Trophoblast cell (in vitro differentiated cells and primary cell): ENCODE results near the gene FBLN5.

Experiments
- DNase-seq, 2 donors: peaks; one replicate each; pipeline ENCODE4 v3.0.0-alpha.2; 2016
- H2AFZ ChIP-seq: 2 replicates; pipeline ENCODE4 v1.6.1; 2013; ENCODE audit warnings: low read length, moderate library complexity, mild to moderate bottlenecking; ENCODE audit not compliant: insufficient read depth, poor library complexity
- H2AK5ac ChIP-seq: 2 replicates; pipeline ENCODE4 v1.6.1; 2013; ENCODE audit warnings: mild to moderate bottlenecking, low read length
- H2BK120ac ChIP-seq: 2 replicates; pipeline ENCODE4 v1.6.1; 2013; ENCODE audit warnings: low read length, mild to moderate bottlenecking, moderate library complexity; ENCODE audit not compliant: insufficient read depth, poor library complexity
- H2BK12ac ChIP-seq: 2 replicates; pipeline ENCODE4 v1.6.1; 2013; ENCODE audit warnings: mild to moderate bottlenecking, low read length, moderate library complexity
- H2BK5ac ChIP-seq: 2 replicates; pipeline ENCODE4 v1.6.1; 2013; ENCODE audit warnings: low read length, low read depth, moderate library complexity, mild to moderate bottlenecking; ENCODE audit not compliant: poor library complexity
- H3K14ac ChIP-seq: 2 replicates; pipeline ENCODE4 v1.6.1; 2013; ENCODE audit warnings: mild to moderate bottlenecking, low read length
- H3K18ac ChIP-seq: 2 replicates; pipeline ENCODE4 v1.6.1; 2013; ENCODE audit warnings: mild to moderate bottlenecking, low read length
- H3K23ac ChIP-seq: 2 replicates; pipeline ENCODE4 v1.6.1; 2013; ENCODE audit warnings: low read length
- H3K27ac ChIP-seq: 2 replicates; pipeline ENCODE4 v1.5.1; 2013; ENCODE audit warnings: low read depth, mild to moderate bottlenecking, inconsistent platforms, low read length, moderate library complexity
- H3K27me3 ChIP-seq: 2 replicates; pipeline ENCODE4 v1.6.1; 2013; ENCODE audit warnings: inconsistent platforms, mild to moderate bottlenecking, low read length, moderate library complexity; ENCODE audit not compliant: insufficient read depth
- H3K36me3 ChIP-seq, 2 experiments: 1 replicate in 1 of 2; 2 replicates in 1 of 2; pipeline ENCODE4 v1.6.1; 2013; ENCODE audit warnings: low read length in 2 of 2, mild to moderate bottlenecking in 2 of 2, moderate library complexity in 1 of 2; ENCODE audit not compliant: insufficient read depth in 2 of 2, control insufficient read depth in 1 of 2
- H3K4ac ChIP-seq: 2 replicates; pipeline ENCODE4 v1.6.1; 2013; ENCODE audit warnings: low read depth, mild to moderate bottlenecking, low read length, moderate library complexity
- H3K4me1 ChIP-seq, 2 experiments: 1 replicate in 1 of 2; 2 replicates in 1 of 2; pipeline ENCODE4 v1.6.1; 2013; ENCODE audit warnings: low read length in 2 of 2, mild to moderate bottlenecking in 2 of 2, moderate library complexity in 1 of 2; ENCODE audit not compliant: insufficient read depth in 2 of 2, control insufficient read depth in 1 of 2
- H3K4me2 ChIP-seq: 2 replicates; pipeline ENCODE4 v1.6.1; 2013; ENCODE audit warnings: inconsistent platforms, mild to moderate bottlenecking, low read length, moderate library complexity
- H3K4me3 ChIP-seq: 2 replicates; pipeline ENCODE4 v1.5.1; 2013; ENCODE audit warnings: mild to moderate bottlenecking, low read depth, low read length, inconsistent platforms
- H3K79me1 ChIP-seq: one replicate; pipeline ENCODE4 v1.6.1; 2013; ENCODE audit warnings: low read length
- H3K79me2 ChIP-seq: 2 replicates; pipeline ENCODE4 v1.6.1; 2013; ENCODE audit warnings: low read length, mild to moderate bottlenecking; ENCODE audit not compliant: control insufficient read depth, insufficient read depth, poor library complexity
- H3K9ac ChIP-seq: 2 replicates; pipeline ENCODE4 v1.6.1; 2013; ENCODE audit warnings: mild to moderate bottlenecking, low read length
- H3K9me3 ChIP-seq: 2 replicates; pipeline ENCODE4 v1.6.1; 2013; ENCODE audit warnings: low read depth, mild to moderate bottlenecking, control low read depth, inconsistent platforms, low read length; ENCODE audit not compliant: insufficient read depth
- H4K12ac ChIP-seq: 2 replicates; pipeline ENCODE4 v1.6.1; 2013; ENCODE audit warnings: low read depth, mild to moderate bottlenecking, low read length, moderate library complexity
- H4K8ac ChIP-seq: 2 replicates; pipeline ENCODE4 v1.6.1; 2013; ENCODE audit warnings: low read depth, mild to moderate bottlenecking, low read length, moderate library complexity
- H4K91ac ChIP-seq: one replicate; pipeline ENCODE4 v1.6.1; 2013; ENCODE audit warnings: low read depth, mild to moderate bottlenecking, low read length, moderate library complexity
- WGBS: extraction: QIAGEN DNeasy Blood & Tissue Kit; methylation state at CpG from one replicate; pipeline ENCODE4 v1.1.7; 2013; ENCODE audit warnings: missing lambda C conversion rate; ENCODE audit not compliant: insufficient read length, insufficient coverage; ENCODE audit errors: extremely low coverage; 5-methylcytosine and 5-hydroxymethylcytosine counted together

FBLN5 gene

GRCh38 chr14:91861091-91861490, 86.4 kb downstream of the FBLN5 start:
- Histone ChIP-seq H3K4me1 (no peaks in the 10 kb centered on the region), H3K27me3 (no peaks in the 10 kb centered on the region), H2BK12ac (no peak overlapping the region), H3K4ac (no peak overlapping the region), H3K14ac (no peak overlapping the region), H3K18ac (no peak overlapping the region), H3K9me3 (no peaks in the 10 kb centered on the region), H3K79me1 (no peaks in the 10 kb centered on the region), H2BK120ac (no peak overlapping the region), H3K36me3 (no peaks in the 10 kb centered on the region), H4K8ac (no peak overlapping the region), H3K4me3 (no peak overlapping the region), H2AK5ac (no peak overlapping the region), H3K23ac (no peak overlapping the region), H2BK5ac (no peak overlapping the region), H2AFZ (no peak overlapping the region), H3K9ac (no peak overlapping the region), H3K4me2 (no peak overlapping the region), H3K27ac (no peak overlapping the region), H3K79me2 (no peaks in the 10 kb centered on the region), H4K91ac (no peak overlapping the region), H4K12ac (no peak overlapping the region)
- DNase-seq, result no peak
- no CpG with 5 or more reads among the region's 2 CpGs for WGBS

- Histone ChIP-seq H3K14ac (no peak overlapping the region), H3K9ac (no peak overlapping the region), H3K23ac (no peak overlapping the region), H2BK12ac (no peak overlapping the region), H4K8ac (no peak overlapping the region), H3K4me2 (no peak overlapping the region), H3K27ac (no peak overlapping the region), H3K18ac (no peak overlapping the region), H3K4me3 (no peak overlapping the region), H3K79me1 (no peaks in the 10 kb centered on the region), H2BK5ac (no peak overlapping the region), H3K27me3 (no peaks in the 10 kb centered on the region), H4K91ac (no peak overlapping the region), H3K4ac (no peak overlapping the region), H3K9me3 (no peaks in the 10 kb centered on the region), H4K12ac (no peak overlapping the region), H3K79me2 (no peaks in the 10 kb centered on the region), H3K36me3 (no peaks in the 10 kb centered on the region), H3K4me1 (no peaks in the 10 kb centered on the region), H2BK120ac (no peak overlapping the region), H2AFZ (no peak overlapping the region), H2AK5ac (no peak overlapping the region)
- DNase-seq, result no peak
Observed at GRCh38 chr14:91860238-91860637, 87.3 kb downstream of the FBLN5 start.

GRCh38 chr14:91858536-91859275, 88.8 kb downstream of the FBLN5 start:
- no peak overlapping the region for H3K4me2 ChIP-seq
- H3K9me3 ChIP-seq, result no peaks in the 10 kb centered on the region
- H3K14ac ChIP-seq, result no peak overlapping the region
- no peaks in the 10 kb centered on the region for H3K79me2 ChIP-seq
- H3K18ac ChIP-seq, result no peak overlapping the region
- no peak overlapping the region for H3K27ac ChIP-seq
- no peak overlapping the region for H4K91ac ChIP-seq
- H3K23ac ChIP-seq, result no peak overlapping the region
- H4K12ac ChIP-seq, result no peak overlapping the region
- no peak overlapping the region for H2AFZ ChIP-seq
- H2BK120ac ChIP-seq, result no peak overlapping the region
- no peak overlapping the region for H3K4me3 ChIP-seq
- H3K27me3 ChIP-seq, result no peaks in the 10 kb centered on the region
- WGBS, result no CpG with 5 or more reads among the region's 8 CpGs
- H3K36me3 ChIP-seq, result no peaks in the 10 kb centered on the region
- H2AK5ac ChIP-seq, result no peak overlapping the region
- H3K9ac ChIP-seq, result no peak overlapping the region
- H3K79me1 ChIP-seq, result no peaks in the 10 kb centered on the region
- no peak overlapping the region for H2BK5ac ChIP-seq
- DNase-seq, result peak in 1 of 2 donors; percentile 15
- no peaks in the 10 kb centered on the region for H3K4me1 ChIP-seq
- H4K8ac ChIP-seq, result no peak overlapping the region
- no peak overlapping the region for H2BK12ac ChIP-seq
- H3K4ac ChIP-seq, result no peak overlapping the region

GRCh38 chr14:91857614-91858013, 89.9 kb downstream of the FBLN5 start:
- Histone ChIP-seq H2BK120ac (no peak overlapping the region), H3K14ac (no peak overlapping the region), H3K9ac (no peak overlapping the region), H3K79me1 (no peaks in the 10 kb centered on the region), H3K4me1 (no peaks in the 10 kb centered on the region), H4K8ac (no peak overlapping the region), H3K4ac (no peak overlapping the region), H3K9me3 (no peaks in the 10 kb centered on the region), H2BK12ac (no peak overlapping the region), H2AK5ac (no peak overlapping the region), H3K4me2 (no peak overlapping the region), H3K23ac (no peak overlapping the region), H3K79me2 (no peaks in the 10 kb centered on the region), H3K27me3 (no peaks in the 10 kb centered on the region), H2BK5ac (no peak overlapping the region), H2AFZ (no peak overlapping the region), H3K27ac (no peak overlapping the region), H3K4me3 (no peak overlapping the region), H3K18ac (no peak overlapping the region), H4K91ac (no peak overlapping the region), H3K36me3 (no peaks in the 10 kb centered on the region), H4K12ac (no peak overlapping the region)
- no CpG with 5 or more reads among the region's 2 CpGs for whole genome bisulfite sequencing
- DNase-seq, result no peak
